GM12873 (cell line): ENCODE measurements around the gene TNIP1.

Experiments
- CTCF ChIP-seq: IDR thresholded peaks from 2 replicates; pipeline ENCODE4 v1.5.1; 2012; ENCODE audit warnings: low read depth, mild to moderate bottlenecking, moderate library complexity, low read length, control low read depth; ENCODE audit not compliant: insufficient read depth; ENCODE audit errors: missing control alignments

TNIP1 gene

GRCh38 chr5:151007430-151008209 lies 73.2 kb downstream of the TNIP1 start:
- TF ChIP-seq CTCF, result no peak

- no peak for TF ChIP-seq CTCF
Observed at GRCh38 chr5:151006704-151007334, 74.0 kb downstream of the TNIP1 start.

GRCh38 chr5:151005950-151006576 lies 74.8 kb downstream of the TNIP1 start:
- no peak for TF ChIP-seq CTCF

- no peak for TF ChIP-seq CTCF
Observed at GRCh38 chr5:151005187-151005949, 75.5 kb downstream of the TNIP1 start.

- TF ChIP-seq CTCF, result no peak
Observed at GRCh38 chr5:151004499-151004898, 76.3 kb downstream of the TNIP1 start.

- TF ChIP-seq CTCF, result no peak
Observed at GRCh38 chr5:151003503-151003860, 77.4 kb downstream of the TNIP1 start.
